CD14-positive monocyte (primary cell): ENCODE results near the gene FAM170B. TPM values are rescaled to one million over a fixed set of nuclear protein-coding genes. Genes with fewer than 3 reads are reported as not detected.

Experiments used
- DNase-seq, 3 donors: peaks; one replicate each; pipeline ENCODE4 v3.0.0-alpha.2; 2011 to 2022
- H2AFZ ChIP-seq: 2 replicates; pipeline ENCODE4 v1.6.0; 2012; ENCODE audit warnings: mild to moderate bottlenecking, low read depth, low read length, inconsistent platforms; ENCODE audit not compliant: insufficient read depth, poor library complexity, severe bottlenecking
- H3K27ac ChIP-seq, 2 donors: 1 replicate in 1 of 2; 2 replicates in 1 of 2; pipeline ENCODE4 v1.5.1; 2012 to 2013; ENCODE audit warnings: low read length in 2 of 2, control low read depth in 1 of 2, inconsistent platforms in 1 of 2, low read depth in 1 of 2, mild to moderate bottlenecking in 1 of 2
- H3K27me3 ChIP-seq, 2 donors: one replicate each; pipeline versions ENCODE4 v1.6.0 to v1.6.1; 2011 to 2013; ENCODE audit warnings: low read length in 2 of 2; ENCODE audit not compliant: control insufficient read depth in 2 of 2, insufficient read depth in 2 of 2
- H3K36me3 ChIP-seq, 2 donors: replicated peaks in 1 of 2; 1 replicate in 1 of 2; 2 replicates in 1 of 2; pipeline versions ENCODE4 v1.5.1 to v1.6.1; 2012 to 2013; ENCODE audit warnings: low read length in 2 of 2, control low read depth in 1 of 2, inconsistent platforms in 1 of 2, mild to moderate bottlenecking in 1 of 2; ENCODE audit not compliant: insufficient read depth in 2 of 2, control insufficient read depth in 1 of 2
- H3K4me1 ChIP-seq, 2 donors: 1 replicate in 1 of 2; 2 replicates in 1 of 2; pipeline versions ENCODE4 v1.5.1 to v1.6.1; 2012 to 2013; ENCODE audit warnings: low read length in 2 of 2, control low read depth in 1 of 2, inconsistent platforms in 1 of 2, mild to moderate bottlenecking in 1 of 2, moderate library complexity in 1 of 2; ENCODE audit not compliant: insufficient read depth in 2 of 2, control insufficient read depth in 1 of 2
- H3K4me2 ChIP-seq: replicated peaks from 2 replicates; pipeline ENCODE3; 2012; ENCODE audit warnings: low read length, moderate library complexity, mild to moderate bottlenecking; ENCODE audit not compliant: poor library complexity, severe bottlenecking; ENCODE audit errors: extremely low read depth
- H3K4me3 ChIP-seq, 3 experiments: fragments of 200-600 bp in 1 of 3; sonication (generic) in 1 of 3; replicated peaks in 1 of 3; 1 replicate in 2 of 3; 2 replicates in 1 of 3; pipeline ENCODE4 v1.5.1; 2011 to 2013; ENCODE audit warnings: low read length in 3 of 3, mild to moderate bottlenecking in 3 of 3, control low read depth in 2 of 3, low read depth in 2 of 3, inconsistent platforms in 1 of 3, moderate library complexity in 1 of 3
- H3K79me2 ChIP-seq: 2 replicates; pipeline ENCODE4 v1.6.0; 2012; ENCODE audit warnings: mild to moderate bottlenecking, control low read depth, inconsistent platforms, low read length, moderate library complexity; ENCODE audit not compliant: insufficient read depth
- H3K9ac ChIP-seq: 2 replicates; pipeline ENCODE4 v1.6.0; 2017; ENCODE audit warnings: low read length, mild to moderate bottlenecking; ENCODE audit not compliant: insufficient read depth, poor library complexity, severe bottlenecking
- H3K9me3 ChIP-seq, 2 donors: replicated peaks in 1 of 2; 1 replicate in 1 of 2; 2 replicates in 1 of 2; pipeline versions ENCODE4 v1.5.1 to v1.6.1; 2012 to 2013; ENCODE audit warnings: low read length in 2 of 2, control low read depth in 1 of 2; ENCODE audit not compliant: control insufficient read depth in 1 of 2, insufficient read depth in 1 of 2
- H4K20me1 ChIP-seq: 2 replicates; pipeline ENCODE4 v1.6.0; 2012; ENCODE audit warnings: mild to moderate bottlenecking, low read length, control low read depth, moderate library complexity; ENCODE audit not compliant: insufficient read depth
- H3K27ac Mint-ChIP-seq, 7 donors: one replicate each; pipeline ENCODE4 v1.8.0; 2020; ENCODE audit warnings: mild to moderate bottlenecking in 7 of 7, mixed read lengths in 7 of 7, moderate library complexity in 6 of 7, inconsistent platforms in 2 of 7
- H3K27me3 Mint-ChIP-seq, 3 donors: one replicate each; pipeline ENCODE4 v1.8.0; 2021 to 2022; ENCODE audit warnings: low read depth in 3 of 3, mild to moderate bottlenecking in 3 of 3, mixed read lengths in 3 of 3, moderate library complexity in 3 of 3, inconsistent platforms in 1 of 3
- H3K36me3 Mint-ChIP-seq, 2 donors: one replicate each; pipeline ENCODE4 v1.8.0; 2020; ENCODE audit warnings: mixed read lengths in 2 of 2, inconsistent platforms in 1 of 2, mild to moderate bottlenecking in 1 of 2
- H3K4me1 Mint-ChIP-seq: one replicate; pipeline ENCODE4 v1.8.0; 2020; ENCODE audit warnings: mild to moderate bottlenecking, mixed read lengths
- H3K4me3 Mint-ChIP-seq, 2 donors: one replicate each; pipeline ENCODE4 v1.8.0; 2020; ENCODE audit warnings: mild to moderate bottlenecking in 2 of 2, mixed read lengths in 2 of 2, moderate library complexity in 1 of 2
- H3K9me3 Mint-ChIP-seq, 7 donors: one replicate each; pipeline ENCODE4 v1.8.0; 2020 to 2022; ENCODE audit warnings: mixed read lengths in 7 of 7, mild to moderate bottlenecking in 6 of 7, moderate library complexity in 6 of 7, inconsistent platforms in 2 of 7
- WGBS: methylation state at CpG from one replicate; pipeline ENCODE4 v1.1.5; 2013; ENCODE audit warnings: missing lambda C conversion rate; ENCODE audit not compliant: insufficient coverage; 5-methylcytosine and 5-hydroxymethylcytosine counted together
- intact Hi-C, 2 donors: fragments of 100-400 bp; cut with micrococcal nuclease; formaldehyde crosslinking; loops; one replicate each; pipeline versions ENCODE4 v1.15.0 to v1.15.1; 2023
- polyA plus RNA-seq, 3 donors: library from polyadenylated mRNA; depleted of rRNA in 1 of 3; unstranded in 2 of 3; stranded (reverse) in 1 of 3; fragments of 300-500 nt in 2 of 3; fragments of >200 nt in 1 of 3; fragmentation: Illumina TruSeq in 2 of 3; gene quantifications; 1 replicate in 2 of 3; 2 replicates in 1 of 3; pipeline ENCODE4 v1.2.3, GENCODE V29; 2012 to 2021
- TF ChIP-seq, protein P1 (sequence below): fragments of 200-600 bp; IDR thresholded peaks from one replicate; pipeline ENCODE4 v1.8.0; 2022; ENCODE audit warnings: antibody characterized with exemption, mild to moderate bottlenecking

Gene FAM170B
- polyA plus RNA-seq, 3 donors: not detected

GRCh38 chr10:49151481-49151880, 17.7 kb upstream of the FAM170B start:
- DNase-seq: no peak
- TF ChIP-seq, protein P1, sequence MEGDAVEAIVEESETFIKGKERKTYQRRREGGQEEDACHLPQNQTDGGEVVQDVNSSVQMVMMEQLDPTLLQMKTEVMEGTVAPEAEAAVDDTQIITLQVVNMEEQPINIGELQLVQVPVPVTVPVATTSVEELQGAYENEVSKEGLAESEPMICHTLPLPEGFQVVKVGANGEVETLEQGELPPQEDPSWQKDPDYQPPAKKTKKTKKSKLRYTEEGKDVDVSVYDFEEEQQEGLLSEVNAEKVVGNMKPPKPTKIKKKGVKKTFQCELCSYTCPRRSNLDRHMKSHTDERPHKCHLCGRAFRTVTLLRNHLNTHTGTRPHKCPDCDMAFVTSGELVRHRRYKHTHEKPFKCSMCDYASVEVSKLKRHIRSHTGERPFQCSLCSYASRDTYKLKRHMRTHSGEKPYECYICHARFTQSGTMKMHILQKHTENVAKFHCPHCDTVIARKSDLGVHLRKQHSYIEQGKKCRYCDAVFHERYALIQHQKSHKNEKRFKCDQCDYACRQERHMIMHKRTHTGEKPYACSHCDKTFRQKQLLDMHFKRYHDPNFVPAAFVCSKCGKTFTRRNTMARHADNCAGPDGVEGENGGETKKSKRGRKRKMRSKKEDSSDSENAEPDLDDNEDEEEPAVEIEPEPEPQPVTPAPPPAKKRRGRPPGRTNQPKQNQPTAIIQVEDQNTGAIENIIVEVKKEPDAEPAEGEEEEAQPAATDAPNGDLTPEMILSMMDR: no peak
- H3K4me3 Mint-ChIP-seq: no peak overlapping the region
- no peak overlapping the region for H2AFZ ChIP-seq
- intact Hi-C loops: no loop called here
- H3K4me2 ChIP-seq: no peak overlapping the region
- H3K27ac ChIP-seq: no peak overlapping the region
- no peaks in the 10 kb centered on the region for H3K4me1 Mint-ChIP-seq
- H3K4me3 ChIP-seq: no peak overlapping the region
- H4K20me1 ChIP-seq: no peaks in the 10 kb centered on the region
- H3K9me3 Mint-ChIP-seq: peaks cover 0 to 16% (median 7%) of the 10 kb centered on the region in 7 donors
- no peaks in the 10 kb centered on the region for H3K79me2 ChIP-seq
- peaks cover 7 to 8% of the 10 kb centered on the region in 2 donors for H3K9me3 ChIP-seq
- H3K9ac ChIP-seq: no peak overlapping the region
- no peaks in the 10 kb centered on the region for H3K36me3 Mint-ChIP-seq
- WGBS: no CpG with 5 or more reads among the region's 1 CpG
- peaks cover 0 to 6% (median 5%) of the 10 kb centered on the region in 3 donors for H3K27me3 Mint-ChIP-seq
- no peak overlapping the region for H3K27ac Mint-ChIP-seq
- no peaks in the 10 kb centered on the region for H3K36me3 ChIP-seq
- no peaks in the 10 kb centered on the region for H3K4me1 ChIP-seq
- H3K27me3 ChIP-seq: no peaks in the 10 kb centered on the region

DNA sequence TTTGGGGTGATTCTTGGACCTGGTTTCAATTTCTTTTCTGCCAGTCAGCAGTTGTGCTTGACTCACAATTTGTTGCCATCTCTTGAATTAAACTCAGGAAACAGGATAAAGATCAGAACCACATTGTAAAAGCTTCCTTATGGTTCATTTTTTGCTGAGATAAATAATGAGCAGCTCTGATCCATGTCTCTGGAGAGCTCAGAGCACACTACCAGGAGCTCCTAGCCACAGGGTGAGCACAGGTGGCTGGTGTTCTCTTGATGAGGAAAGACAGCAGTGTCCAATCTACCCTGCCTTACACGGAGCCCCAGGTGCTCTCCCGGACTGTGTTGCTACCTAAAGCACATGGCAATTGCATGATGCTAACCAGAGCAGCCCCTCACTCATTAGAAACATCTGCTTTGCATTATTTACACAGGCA, 17.2 kb upstream of the FAM170B start:
- Histone ChIP-seq H4K20me1 (no peaks in the 10 kb centered on the region), H3K79me2 (no peaks in the 10 kb centered on the region), H3K27me3 (no peaks in the 10 kb centered on the region), H3K4me1 (no peaks in the 10 kb centered on the region), H3K27ac (no peak overlapping the region), H3K9ac (no peak overlapping the region), H2AFZ (no peak overlapping the region), H3K9me3 (peaks cover 7 to 8% of the 10 kb centered on the region in 2 donors), H3K4me3 (no peak overlapping the region), H3K36me3 (no peaks in the 10 kb centered on the region), H3K4me2 (no peak overlapping the region)
- TF ChIP-seq, protein P1: no peak
- H3K27me3 Mint-ChIP-seq: peaks cover 0 to 7% (median 5%) of the 10 kb centered on the region in 3 donors
- H3K9me3 Mint-ChIP-seq: peaks cover 0 to 16% (median 8%) of the 10 kb centered on the region in 7 donors
- DNase-seq: no peak
- WGBS: 35% methylated on average over 2 of the region's 2 CpGs
- intact Hi-C loops: no loop called here
- no peaks in the 10 kb centered on the region for H3K36me3 Mint-ChIP-seq
- no peaks in the 10 kb centered on the region for H3K4me1 Mint-ChIP-seq
- no peak overlapping the region for H3K27ac Mint-ChIP-seq
- no peak overlapping the region for H3K4me3 Mint-ChIP-seq
